DMS79 treated with DMSO at 0.1 percent for 48 hours (cell line): ENCODE results near the gene PAQR9.

Experiments used
- DNase-seq: peaks from one replicate; lab custom pipeline; 2025; lab: John Stamatoyannopoulos, UW

The PAQR9 gene

GRCh38 chr3:142982038-142982773 lies 18.7 kb upstream of the PAQR9 start:
- DNase-seq, result no peak

- no peak for DNase-seq
Measured at GRCh38 chr3:142981108-142981507, 17.6 kb upstream of the PAQR9 start.

GRCh38 chr3:142977399-142977728 lies 13.9 kb upstream of the PAQR9 start:
- DNase-seq, result no peak

- no peak for DNase-seq
Measured at GRCh38 chr3:142976621-142977398, 13.3 kb upstream of the PAQR9 start.

- no peak for DNase-seq
Measured at GRCh38 chr3:142975316-142975995, 12.0 kb upstream of the PAQR9 start.

- DNase-seq, result no peak
Measured at GRCh38 chr3:142973217-142974009, 9.9 kb upstream of the PAQR9 start.

GRCh38 chr3:142972092-142972753 lies 8.7 kb upstream of the PAQR9 start:
- no peak for DNase-seq

GRCh38 chr3:142971431-142971830 lies 8.0 kb upstream of the PAQR9 start:
- no peak for DNase-seq

- no peak for DNase-seq
Measured at GRCh38 chr3:142968319-142969025, 5.0 kb upstream of the PAQR9 start.

GRCh38 chr3:142966808-142967207 lies 3.3 kb upstream of the PAQR9 start:
- DNase-seq, result no peak

GRCh38 chr3:142965581-142965980 lies 2.1 kb upstream of the PAQR9 start:
- DNase-seq, result no peak

- no peak for DNase-seq
Measured at GRCh38 chr3:142963234-142963515, 299 bp downstream of the PAQR9 start.

- DNase-seq, result no peak
Measured at GRCh38 chr3:142962520-142963233, 797 bp downstream of the PAQR9 start.

GRCh38 chr3:142962175-142962519 lies 1.3 kb downstream of the PAQR9 start:
- no peak for DNase-seq

GRCh38 chr3:142961539-142961938 lies 1.9 kb downstream of the PAQR9 start:
- no peak for DNase-seq

GRCh38 chr3:142960322-142960850 lies 3.1 kb downstream of the PAQR9 start:
- no peak for DNase-seq

GRCh38 chr3:142958707-142959106 lies 4.8 kb downstream of the PAQR9 start:
- DNase-seq, result no peak

GRCh38 chr3:142953443-142953842 lies 10.0 kb downstream of the PAQR9 start:
- no peak for DNase-seq

- no peak for DNase-seq
Measured at GRCh38 chr3:142952272-142953193, 10.9 kb downstream of the PAQR9 start.
